ENCODE measurements around the gene PPDPF.
A peak's percentile ranks its signal among the peaks of the same experiment; 100 is the strongest.
"Not testable (repeated sequence)": the region's sequence is repeated elsewhere in the genome, so short reads cannot be mapped to it uniquely, and the experiment has no call there.

PPDPF gene

GRCh38 chr20:63551068-63551467 is 30.5 kb downstream of the PPDPF start:
- no peak for DNase-seq (ENCODE audit: low spot score)

- no peak for DNase-seq (ENCODE audit: low spot score)
These were observed 32.1 kb downstream of the PPDPF start for GRCh38 chr20:63552481-63553249.

GRCh38 chr20:63553251-63553932 is 32.8 kb downstream of the PPDPF start:
- peak; percentile 98 for DNase-seq (ENCODE audit: low spot score)

- peak; percentile 84 for DNase-seq (ENCODE audit: low spot score)
These were observed 33.3 kb downstream of the PPDPF start, which contains the start of gene FNDC11 for GRCh38 chr20:63553933-63554290. Gene FNDC11 (plus strand): TSS chr20:63554159. CDS start chr20:63555664, 1,505 bp downstream.

GRCh38 chr20:63554361-63555278 is 34.1 kb downstream of the PPDPF start:
- no peak for DNase-seq (ENCODE audit: low spot score)

GRCh38 chr20:63555661-63556381 is 35.3 kb downstream of the PPDPF start:
- no peak for DNase-seq (ENCODE audit: low spot score)

DNA sequence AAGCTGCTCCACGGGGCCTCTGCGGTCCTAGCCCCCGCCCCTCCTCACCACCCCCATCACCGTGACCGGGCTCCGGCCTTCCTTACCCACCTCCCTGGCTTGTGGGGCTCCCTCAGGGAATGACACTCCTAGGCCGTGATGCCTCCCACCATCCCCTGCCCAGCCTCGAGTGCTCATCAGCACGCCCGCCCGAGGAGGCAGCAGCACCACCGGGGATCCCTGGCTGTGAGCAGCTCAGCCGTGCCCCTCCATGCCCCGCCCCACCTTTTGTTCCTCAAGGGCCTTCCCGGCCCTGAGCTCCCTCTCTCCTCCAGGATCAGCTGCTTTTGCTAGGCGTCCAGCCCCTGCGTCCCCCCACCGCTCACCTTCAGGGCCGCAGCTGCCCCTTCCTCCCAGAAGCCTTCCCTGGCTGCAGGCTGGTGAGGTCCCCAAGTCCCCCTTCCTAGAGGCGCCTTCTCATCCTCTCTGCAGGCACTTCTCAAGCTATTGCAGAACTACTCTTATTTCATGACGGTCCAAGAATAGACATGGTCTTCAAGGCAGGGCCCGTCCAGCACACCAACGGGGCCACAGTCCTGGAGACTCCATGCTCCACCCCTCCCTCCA is 36.4 kb downstream of the PPDPF start:
- peak; percentile 72 for DNase-seq (ENCODE audit: low spot score)

GRCh38 chr20:63557481-63557891 is 36.9 kb downstream of the PPDPF start:
- no peak for DNase-seq (ENCODE audit: low spot score)

- DNase-seq (ENCODE audit: low spot score), result no peak
These were observed 38.4 kb downstream of the PPDPF start for GRCh38 chr20:63558804-63559484.

- not testable (repeated sequence) for DNase-seq (ENCODE audit: low spot score)
These were observed 39.1 kb downstream of the PPDPF start for GRCh38 chr20:63559485-63560332.

GRCh38 chr20:63560333-63560805 is 39.8 kb downstream of the PPDPF start:
- DNase-seq (ENCODE audit: low spot score), result no peak

DNA sequence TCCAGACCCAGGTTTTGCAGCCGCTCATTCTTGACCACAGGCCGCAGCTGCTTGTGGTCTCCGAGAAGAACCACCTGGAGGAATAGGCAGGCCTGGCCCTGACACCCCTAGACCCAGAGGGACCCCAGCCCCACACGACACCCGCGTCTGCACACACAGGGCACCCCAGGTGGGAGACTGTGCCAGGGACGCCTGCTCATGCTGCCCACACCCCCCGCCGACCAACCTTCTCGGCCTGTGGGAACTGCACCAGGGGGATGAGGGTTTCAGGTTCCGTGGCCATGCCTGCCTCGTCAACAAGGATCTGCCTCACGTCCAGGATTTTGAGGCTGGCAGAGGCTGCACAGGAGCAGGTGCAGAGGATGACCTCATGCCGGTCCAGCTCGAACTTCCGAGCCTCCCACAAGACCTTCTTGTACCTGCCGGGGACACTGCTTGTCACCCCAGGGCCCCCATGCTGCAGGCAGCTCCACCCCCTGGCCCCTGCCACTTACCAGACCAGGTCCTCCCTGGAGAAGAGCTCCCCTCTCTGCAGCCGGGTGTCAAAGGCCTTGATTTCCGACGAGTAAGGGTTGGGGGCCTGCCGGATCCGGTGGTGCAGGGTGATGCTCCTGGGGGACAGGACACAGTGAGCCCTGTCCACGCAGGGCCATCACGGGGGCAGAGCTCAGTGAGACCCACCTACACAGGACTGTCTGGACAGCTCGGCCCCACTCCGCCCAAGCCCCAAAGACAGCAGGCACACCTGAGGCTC is 40.5 kb downstream of the PPDPF start:
- DNase-seq (ENCODE audit: low spot score), result no peak

GRCh38 chr20:63561624-63562396 is 41.2 kb downstream of the PPDPF start:
- no peak for DNase-seq (ENCODE audit: low spot score)

DNA sequence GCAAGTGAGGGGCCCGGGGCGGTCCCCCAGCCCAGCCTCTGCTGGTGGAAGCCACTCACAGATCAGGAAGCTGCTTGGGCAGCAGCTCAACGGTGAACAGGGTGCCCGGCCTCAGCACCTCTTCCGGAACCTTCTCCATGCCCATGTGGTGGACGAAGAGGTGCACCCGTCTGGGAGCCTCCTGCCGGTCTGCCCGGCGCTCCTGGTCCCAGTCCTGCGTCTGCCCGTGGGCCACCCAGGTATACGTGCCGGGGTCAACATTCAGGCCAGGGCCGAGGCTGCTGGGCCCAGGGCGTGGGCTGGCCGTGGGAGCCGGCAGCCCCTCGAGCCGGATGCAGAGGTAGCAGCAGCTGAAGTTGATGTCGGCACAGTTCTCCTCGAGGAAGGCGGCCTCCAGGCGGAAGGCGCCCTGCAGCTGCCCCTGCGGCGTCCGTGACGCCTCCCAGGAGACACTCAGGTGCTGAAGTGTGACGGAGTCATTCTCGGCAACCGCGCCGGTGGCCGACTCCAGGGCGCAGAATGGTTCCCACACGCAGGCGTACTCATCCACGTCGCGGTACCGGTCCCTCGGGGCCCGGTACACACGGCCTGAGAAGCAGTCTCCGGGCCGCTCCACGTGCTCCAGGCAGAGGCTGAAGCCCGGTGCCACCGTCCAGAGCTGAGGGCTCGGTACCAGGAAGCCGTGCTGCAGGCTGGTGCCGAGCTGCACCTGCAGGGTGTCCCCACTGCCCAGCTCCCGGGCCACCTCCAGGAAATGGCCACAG is 42.1 kb downstream of the PPDPF start:
- no peak for DNase-seq (ENCODE audit: low spot score)

DNA sequence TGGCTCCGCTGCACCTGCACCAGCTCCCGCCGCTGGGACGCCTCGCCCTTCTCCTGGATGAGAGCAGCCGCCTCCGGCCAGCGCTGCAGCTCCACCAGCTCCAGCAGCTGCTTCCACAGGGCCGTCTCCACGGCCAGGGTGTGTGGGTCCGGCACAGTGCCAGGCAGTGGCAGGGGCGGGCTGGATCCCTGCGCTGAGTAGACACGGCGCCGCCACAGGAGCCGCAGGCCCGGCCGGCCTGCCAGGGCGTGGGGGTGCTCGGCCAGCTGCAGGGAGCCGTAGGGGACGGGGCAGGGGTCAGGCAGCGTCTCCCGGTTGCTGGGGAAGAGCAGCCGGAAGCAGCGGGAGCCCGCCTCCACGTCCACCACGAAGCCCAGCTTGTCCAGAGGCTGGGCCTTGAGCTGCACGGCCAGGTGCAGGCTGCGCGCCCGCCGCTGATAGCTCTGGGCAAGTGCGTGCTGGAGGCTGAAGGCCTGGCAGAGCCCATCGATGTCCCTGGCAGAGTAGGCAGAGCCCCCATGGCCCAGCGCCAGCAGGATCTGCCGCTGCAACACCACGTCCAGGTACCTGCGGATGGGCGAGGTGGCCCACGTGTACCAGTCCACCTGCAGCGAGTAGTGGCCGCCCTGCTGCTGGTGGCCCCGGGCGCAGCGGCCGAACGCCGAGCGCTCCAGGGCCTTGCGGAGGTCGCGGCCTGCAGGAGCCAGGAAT is 42.8 kb downstream of the PPDPF start:
- DNase-seq (ENCODE audit: low spot score), result no peak

GRCh38 chr20:63564036-63564810 is 43.7 kb downstream of the PPDPF start:
- no peak for DNase-seq (ENCODE audit: low spot score)
